ENCODE measurements around the gene CNN3.
"Not testable (repeated sequence)": the region's sequence is repeated elsewhere in the genome, so short reads cannot be mapped to it uniquely, and the experiment has no call there.

CNN3 gene

DNA sequence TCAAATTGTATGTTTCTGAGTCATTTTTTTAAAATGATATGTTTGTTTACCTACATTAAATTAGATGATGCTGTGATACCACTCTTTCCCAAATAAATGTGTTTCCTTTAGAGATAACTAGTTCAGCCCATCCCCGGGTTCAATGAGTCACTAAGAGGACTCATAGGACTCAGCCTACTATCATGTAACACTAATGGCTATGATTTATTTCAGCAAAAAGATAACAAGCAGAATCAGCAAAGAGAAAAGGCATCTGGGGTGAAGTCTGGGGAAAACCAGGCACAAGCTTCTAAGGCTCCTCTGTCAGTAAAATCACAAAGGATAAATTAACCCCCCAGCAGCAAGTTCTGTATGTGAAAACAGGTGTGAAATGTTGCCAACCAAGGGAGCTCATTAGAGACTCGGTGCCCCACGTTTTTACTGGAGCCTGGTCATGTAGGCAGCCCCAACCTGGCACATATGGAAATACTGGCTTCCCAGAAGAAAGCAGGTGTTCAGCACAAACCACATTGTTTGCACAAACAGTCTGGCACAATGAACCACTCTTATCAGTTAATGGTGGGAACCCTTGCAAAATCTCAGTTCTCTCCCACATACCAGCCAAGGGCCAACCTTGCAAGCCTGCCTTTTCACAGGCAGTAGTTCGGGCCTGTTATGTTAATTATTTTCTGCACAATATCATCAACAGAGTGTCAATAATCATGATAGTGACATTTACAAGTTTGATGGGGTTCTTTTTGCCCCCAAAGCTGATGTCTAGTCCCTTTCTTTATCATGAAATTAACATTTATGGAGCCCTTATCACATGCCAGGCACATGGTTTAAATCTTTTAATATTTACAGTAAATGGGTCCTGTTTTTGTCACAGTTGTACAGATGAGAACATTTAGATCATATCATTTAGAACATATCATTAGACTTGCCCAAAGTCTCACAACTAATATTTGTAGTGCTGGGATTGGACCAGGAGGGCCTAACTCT, 23.1 kb upstream of the CNN3 start:
- no peak for DNase-seq (ENCODE audit: low read depth in 3 of 3)

DNA sequence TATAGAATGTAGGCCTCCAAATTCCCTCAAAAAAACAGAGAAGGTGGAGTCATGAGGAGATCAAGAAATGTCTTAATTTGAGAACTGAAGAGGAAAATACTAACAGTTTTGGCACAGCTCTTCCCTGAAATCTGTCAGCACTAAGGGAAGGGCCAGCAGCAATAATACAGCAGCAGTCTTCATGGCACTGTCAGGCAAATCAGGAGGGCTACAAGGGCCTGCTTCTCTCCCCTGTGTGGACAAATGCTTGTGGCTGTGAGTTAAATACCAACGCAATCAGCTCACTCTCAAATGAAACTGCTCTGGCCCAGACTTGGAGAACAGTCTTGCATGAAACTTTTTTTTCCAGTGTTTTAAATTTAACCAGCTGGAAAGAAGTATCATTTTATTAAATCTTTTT, 20.5 kb upstream of the CNN3 start:
- no peak for DNase-seq (ENCODE audit: low read depth in 3 of 3)

DNA sequence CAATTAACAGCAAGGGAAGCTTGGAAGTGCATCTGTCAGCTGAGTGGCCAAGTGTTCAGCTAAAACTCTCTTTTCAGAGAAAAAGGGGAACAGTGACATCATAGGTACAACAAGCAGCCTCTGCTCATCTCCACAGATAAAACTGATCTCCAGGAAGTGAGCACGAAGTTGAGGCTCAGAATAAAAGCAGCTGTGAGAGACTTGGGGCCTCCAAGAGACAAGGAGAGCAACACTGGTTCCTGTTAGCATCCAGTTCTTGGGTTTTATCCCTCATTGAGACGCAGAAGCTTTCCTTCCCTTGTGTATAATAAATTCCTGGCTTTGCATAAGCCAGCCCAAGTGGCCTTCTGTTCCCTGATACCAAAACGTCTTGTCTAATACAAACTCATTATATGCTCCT, 20.0 kb upstream of the CNN3 start:
- no peak for DNase-seq (ENCODE audit: low read depth in 3 of 3)

DNA sequence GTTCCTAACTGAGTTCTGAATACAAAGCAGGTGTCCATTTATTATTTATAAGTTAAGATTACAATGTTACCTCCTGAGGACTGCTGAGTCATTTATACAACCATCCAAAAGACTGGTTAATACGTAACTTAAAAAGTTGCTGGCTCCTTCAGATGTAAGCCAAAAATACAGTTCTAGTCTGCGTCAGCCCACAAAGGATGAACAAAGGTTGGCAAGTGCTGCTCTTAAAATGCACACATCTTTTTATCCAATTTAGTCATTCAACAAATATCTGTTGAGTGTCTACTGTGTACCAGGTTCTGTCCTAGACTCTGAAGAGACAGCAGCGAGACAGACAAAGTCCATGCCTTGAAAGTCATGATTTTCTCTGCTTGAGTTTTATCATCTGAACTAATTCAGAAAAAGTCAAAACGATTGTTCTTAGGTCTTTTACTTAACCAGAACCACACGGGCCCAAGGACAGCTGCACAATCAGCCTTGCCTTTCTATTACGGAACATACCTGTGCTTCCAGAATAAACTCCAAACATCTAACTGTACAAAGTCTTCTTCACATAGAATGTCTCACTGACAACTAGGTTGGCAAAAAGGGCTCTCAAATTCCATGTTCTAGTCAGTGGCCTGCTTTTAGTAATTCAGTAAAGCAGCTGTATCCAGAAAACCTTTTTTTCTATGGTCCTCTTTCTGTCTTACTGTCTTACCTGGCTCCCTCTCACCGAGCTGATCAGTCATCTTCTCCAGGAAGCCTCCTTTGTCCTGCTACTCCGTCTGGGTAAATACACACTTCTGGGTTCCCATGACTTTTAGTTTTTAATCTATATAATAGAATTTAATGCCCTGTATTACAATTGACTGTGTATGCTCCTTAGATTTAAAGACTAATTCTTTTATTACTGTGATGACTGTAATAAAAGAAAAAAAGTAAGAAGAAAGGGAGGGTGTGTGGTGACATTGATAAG, 15.5 kb upstream of the CNN3 start:
- no peak for DNase-seq (ENCODE audit: low read depth in 3 of 3)

DNA sequence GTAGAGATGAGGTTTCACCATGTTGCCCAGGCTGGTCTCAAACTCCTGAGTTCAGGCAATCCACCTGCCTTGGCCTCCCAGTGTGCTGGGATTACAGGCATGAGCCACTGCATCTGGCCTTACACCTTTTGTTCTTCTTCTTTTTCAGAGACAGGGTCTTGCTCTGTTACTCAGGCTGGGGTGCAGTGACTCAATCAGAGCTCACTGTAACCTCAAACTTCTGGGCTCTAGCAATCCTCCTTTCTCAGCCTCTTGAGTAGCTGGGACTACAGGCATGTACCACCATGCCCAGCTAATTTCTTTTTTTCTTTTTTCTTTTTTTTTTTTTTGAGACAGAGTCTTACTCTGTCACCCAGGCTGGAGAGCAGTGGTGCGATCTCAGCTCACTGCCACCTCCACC, 14.6 kb upstream of the CNN3 start:
- not testable (repeated sequence) for DNase-seq (ENCODE audit: low read depth in 3 of 3)

DNA sequence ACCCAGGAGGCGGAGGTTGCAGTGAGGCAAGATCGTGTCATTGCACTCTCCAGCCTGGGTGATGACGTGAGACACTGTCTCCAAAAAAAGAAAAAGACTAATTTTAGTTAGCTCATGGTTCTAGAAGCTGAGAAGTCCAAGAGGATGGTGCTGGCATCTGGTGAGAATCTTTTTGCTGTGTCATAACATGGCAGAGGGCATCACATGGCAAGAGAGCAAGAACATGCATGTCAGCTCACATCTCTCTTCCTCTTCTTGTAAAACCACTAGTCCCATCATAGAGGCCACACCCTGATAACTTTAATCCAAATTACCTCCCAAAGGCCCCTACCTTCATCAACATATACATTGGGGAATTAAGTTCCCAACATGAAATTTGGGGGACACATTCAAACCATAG, 13.8 kb upstream of the CNN3 start:
- DNase-seq (ENCODE audit: low read depth in 3 of 3), result no peak

DNA sequence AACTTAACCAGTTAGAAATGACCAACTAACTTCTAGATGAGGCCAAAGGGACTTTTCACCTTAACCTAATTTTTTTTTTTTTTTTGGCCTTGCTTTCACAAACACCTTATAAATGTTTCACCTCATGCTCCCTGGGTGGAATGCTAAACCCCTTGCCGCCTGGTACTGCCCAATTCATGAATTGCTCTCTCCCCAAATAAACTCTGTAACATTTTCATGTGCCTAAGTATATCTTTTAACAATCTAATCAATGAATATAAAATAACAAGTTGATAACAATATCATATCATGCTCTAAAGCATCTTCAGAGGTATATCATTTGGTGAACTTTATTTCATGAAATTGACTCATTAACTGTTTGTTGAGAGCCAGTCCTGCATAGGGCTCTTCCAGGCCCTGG, 10.9 kb upstream of the CNN3 start:
- DNase-seq (ENCODE audit: low read depth in 3 of 3), result no peak

DNA sequence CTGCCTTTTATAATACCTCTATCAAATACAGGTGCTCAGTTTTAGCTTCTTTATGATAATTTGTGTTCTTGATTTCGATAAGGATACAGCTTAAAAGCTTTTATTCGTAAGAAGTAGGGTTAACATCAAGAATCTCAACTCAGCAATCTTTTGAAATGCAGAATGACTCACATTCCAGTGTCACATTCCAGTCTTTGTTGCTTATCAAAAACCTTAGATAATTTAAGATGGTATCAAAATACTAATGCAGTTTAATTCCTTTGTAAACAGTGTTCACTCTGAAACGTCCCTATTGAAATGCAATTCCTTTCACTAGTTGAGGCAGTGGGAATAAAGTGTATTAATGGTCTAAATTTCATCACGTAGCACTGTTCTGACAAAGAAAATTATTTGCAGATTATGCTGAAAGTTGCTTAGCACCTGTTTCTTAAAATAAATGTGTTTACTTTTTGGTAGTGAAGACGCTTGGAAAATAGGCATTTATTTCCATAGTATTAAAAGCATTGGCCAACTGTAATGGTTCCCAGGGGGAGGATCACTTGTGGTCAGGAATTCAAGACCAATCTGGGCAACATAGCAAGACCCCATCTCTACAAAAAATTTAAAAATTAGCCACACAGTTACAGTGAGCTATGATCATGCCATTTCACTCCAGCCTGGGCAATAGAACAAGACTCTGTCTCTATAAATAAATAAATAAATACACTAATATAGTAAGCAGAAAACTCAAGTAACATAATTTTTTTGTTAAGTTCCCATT, 10.1 kb upstream of the CNN3 start:
- no peak for DNase-seq (ENCODE audit: low read depth in 3 of 3)

DNA sequence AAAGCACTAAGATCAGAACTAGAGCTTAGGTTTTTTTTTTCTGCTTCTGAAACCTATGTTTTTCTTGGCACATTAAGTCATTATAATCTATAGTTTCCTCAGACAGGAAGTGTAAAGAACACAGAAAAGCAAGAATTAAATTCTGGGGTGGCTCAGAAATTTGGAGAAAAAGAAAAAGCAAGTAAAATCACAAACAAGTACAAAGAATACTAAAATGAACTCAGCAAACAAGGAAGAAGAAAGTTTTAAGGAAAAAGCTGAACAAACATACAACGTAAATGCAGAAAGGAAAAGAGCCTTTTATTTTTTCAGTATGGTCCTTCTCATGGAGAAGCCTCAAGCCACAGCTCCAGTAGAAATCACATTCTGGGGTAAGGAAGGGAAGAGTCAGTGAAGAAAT, 8.6 kb upstream of the CNN3 start:
- no peak for DNase-seq (ENCODE audit: low read depth in 3 of 3)

DNA sequence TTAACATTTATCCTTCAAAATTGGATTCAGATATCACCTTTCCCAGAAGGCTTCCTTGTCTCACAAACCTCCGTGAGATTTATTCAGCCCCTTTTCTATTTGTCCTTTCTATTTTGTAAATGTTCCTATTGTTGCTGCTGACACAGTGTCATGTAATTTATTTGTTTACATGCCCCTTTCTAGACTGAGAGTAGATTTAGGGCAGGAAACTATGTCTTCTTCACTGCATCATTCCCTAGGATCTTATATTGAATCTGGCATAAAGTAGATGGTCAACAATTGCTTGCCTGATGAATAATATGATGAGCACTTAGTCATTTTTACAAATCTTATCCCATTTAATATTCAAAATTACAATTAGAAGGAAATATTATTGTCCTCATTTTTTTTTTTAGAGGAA, 8.1 kb upstream of the CNN3 start:
- no peak for DNase-seq (ENCODE audit: low read depth in 3 of 3)

DNA sequence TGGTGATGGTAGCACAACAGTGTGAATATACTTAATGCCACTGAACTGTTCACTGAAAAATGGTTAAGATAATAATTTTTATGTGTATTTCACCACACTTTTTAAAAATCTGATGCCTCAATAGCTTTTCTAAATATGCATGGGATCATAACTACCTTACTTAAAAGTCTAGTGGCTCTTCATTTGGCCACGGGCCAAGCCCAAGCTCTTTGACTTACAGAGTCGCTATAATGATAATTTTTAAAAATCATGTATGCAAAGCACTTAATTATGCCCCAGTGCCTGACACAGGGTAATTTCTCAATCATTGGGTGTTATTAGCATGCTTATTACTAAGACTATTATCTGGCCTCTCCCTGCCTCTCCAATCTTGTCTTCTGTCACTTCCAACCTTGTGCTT, 7.6 kb upstream of the CNN3 start:
- no peak for DNase-seq (ENCODE audit: low read depth in 3 of 3)

DNA sequence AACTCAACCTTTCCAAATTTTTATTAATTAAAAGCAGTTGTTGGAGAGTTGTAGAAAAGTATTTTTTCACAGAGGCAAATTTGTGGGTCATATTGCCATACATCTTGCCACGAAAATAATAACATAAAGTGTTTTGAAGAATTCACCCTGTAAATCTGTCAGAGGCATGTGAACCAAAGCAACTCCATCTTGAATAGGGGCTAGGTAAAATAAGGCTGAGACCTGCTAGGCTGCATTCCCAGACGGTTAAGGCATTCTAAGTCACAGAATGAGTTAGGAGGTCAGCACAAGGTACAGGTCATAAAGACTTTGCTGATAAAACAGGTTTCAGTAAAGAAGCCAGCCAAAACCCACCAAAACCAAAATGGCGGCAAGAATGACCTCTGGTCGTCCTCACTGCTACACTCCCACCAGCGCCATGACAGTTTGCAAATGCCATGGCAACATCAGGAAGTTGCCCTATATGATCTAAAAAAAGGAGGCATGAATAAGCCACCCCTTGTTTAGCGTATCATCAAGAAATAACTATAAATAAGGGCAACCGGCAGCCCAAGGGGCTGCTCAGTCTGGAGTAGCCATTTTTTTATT, 4.4 kb upstream of the CNN3 start:
- no peak for DNase-seq (ENCODE audit: low read depth in 3 of 3)

DNA sequence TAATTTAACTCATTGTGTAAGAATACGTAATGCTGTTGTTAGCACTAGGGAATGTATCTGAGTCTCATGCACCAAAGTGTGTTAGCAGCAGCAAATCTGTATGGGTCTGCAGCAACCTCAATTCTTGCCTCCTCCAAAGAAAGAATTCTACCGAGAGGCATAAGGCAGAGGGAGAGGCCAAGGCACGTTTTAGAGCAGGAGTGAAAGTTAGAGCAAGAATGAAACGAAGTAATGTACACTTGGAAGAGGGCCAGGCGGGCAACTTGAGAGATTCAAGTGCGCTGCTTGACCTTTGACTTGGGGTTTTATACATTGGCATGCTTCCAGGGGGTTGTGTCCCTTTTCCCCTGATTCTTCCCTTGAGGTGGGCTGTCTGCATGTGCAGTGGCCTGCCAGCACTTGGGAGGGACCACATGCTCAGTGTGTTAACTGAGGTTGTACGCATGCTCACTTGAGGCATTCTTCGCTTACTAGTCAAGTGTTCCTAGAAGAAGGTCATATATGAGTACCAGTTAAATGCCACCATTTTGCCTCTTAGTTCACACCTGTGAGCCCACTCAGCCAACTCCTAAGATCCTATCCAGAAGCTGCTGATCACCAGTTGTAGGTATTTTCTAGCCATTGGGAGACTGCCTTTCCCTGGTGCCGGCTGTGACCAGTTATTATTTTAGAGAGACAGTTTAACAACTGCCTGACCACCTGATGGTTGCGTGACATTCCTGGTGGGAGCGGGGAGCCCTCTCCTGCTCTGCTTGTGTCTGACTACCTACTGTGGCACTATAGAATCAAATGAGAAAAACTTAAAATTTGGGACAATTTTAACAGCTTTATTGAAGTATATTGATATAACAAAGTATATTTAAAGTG, 2.7 kb upstream of the CNN3 start:
- no peak for DNase-seq (ENCODE audit: low read depth in 3 of 3)

DNA sequence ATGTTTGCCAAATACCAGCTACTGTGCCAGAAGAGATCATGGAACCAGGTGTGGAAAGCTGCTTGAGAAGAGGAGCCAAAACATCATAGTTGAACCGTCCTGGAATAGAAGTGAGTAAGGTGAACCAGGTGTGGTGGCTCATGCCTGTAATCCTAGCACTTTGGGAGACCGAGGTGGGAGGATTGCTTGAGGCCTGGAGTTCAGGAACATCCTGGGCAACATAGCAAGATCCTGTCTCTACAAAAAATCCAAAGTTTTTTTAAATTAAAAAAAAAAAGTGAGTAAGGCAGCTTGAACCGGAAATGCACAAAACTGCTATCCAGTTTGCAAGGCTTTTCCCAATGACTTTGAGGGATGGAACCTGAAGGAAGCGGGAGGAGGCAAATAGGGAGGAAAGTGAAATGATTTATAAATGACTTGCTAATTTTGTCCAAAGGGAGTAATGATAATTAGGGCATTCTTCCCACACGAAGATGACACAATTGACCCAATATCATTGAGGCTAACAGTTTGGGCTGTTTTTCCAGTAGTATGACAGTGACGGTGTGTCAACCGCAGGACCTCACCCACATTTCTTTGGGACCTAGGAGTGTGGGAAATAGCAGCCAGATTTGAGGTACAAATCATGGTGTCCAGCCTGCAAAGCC, 1.5 kb upstream of the CNN3 start:
- no peak for DNase-seq (ENCODE audit: low read depth in 3 of 3)

DNA sequence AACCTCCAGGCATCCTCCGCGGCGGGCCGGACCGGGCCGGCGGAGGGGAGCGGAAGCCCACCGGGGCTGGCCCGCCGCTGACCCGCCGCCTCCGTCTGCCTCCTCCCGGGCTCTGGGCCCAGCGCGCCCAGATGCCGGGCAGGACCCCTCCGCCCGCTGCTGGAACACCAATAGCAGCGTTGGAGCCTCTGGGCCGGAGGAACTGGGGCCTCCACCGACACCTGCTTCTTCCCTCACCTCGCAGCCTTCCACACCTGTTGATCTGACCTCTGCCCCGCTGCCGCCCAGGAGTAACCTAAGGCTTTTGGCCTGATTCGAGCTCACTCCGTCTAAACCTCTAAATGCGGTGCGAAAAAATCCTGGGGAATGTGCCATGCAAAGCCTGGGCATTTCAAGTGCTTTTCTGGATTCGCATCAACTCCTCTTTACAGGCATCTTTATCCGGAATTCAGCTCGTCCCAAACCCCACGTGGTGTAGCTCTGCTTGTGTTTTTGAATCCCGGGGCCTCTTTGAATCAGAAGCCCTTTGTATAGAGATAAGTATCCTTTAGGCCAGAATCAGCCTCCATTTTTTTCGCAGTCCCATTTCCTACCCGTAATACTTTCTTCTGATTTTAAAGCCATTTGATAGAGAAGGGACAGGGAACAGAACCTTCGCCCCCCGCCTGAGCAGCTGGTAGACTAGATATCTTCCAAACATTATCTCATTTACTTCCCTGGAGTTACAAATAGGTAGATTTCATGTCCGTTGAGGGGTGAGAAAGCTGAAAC, 680 bp upstream of the CNN3 start:
- no peak for DNase-seq (ENCODE audit: low read depth in 3 of 3)

DNA sequence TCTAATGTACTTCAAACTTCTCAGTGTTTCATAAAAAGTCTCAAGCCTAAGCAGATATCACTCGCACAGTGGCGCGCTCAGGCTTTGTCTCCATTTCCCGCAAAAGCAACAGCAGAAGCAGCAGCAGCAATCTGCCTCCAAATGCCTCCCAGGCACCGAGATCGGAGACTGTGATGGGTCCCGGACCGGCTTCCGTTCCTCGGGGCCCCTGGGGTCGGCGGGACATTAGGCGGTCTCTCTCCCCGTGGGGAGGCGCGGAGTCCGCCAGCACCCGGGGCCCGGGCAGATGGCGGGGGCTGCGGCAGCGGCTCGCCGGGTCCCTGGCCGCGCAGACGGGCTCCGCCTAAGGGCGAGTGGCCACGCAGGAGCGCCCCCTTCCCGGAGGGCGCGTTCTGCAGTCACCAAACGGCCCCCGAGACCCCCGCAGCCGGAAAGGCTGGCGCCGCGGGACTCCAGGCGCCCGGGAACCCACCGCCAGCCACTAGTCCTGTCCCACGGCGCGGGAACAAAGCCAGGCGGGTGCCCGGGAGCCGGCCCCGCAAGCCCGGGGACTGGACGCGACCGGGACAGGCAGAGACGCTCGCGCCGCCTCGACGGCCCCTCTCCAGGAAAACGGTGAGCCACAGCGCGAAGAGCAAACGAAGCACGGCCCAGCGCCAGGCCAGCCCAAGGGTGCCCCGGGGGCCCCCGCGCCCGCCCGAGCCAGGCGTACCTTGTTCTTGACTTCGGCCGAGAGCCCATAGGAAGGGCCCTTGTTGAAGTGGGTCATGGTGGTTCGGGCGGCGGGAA, 590 bp downstream of the CNN3 start:
- peak in 2 of 3 experiments; percentile 1 to 11 for DNase-seq (ENCODE audit: low read depth in 3 of 3)

DNA sequence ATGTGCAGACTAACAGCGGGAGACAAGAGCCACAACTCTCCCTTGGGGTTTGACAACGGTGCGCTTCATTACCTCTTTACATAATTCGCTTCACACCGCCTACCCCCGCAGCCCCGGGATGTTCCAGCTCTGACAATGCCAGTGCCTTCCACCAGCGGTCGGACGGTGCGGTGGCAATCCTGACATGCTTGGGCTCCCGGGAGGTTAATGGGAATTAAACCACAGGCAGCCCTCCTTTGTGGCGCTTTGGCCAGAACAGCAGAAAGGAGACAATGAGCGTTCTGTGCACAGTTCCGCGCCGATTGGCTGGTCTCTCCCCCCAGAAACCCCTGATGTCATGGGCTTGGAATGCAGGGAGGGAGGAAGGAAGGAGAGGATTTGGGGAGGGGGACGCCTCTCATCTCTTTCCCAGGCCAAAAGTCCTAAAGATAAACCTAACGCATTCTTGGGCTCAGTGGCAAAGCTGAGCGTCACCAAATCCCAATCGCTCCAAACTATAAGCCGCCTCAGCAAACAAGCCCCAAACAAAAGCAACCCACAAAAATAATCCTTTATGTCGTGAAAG, 1.3 kb downstream of the CNN3 start:
- no peak for DNase-seq (ENCODE audit: low read depth in 3 of 3)

DNA sequence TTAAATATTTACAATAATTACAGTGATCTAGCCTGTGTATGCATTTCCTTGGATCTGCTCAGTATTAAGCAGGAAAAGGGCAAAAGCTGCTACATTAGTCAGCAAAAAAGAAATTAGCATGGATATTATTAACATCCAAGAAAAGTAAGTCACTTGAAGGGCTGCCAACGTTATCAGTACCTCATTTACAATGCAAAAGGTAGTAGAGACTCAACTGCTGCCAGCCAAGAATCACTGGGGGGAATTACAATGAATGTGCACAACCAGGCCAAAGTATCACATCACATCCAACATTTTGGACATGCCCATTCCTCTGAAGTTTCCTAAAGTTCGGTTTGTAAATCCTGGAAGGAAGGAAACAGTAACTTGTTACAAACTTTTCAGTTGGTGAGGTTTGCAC, 1.9 kb downstream of the CNN3 start:
- no peak for DNase-seq (ENCODE audit: low read depth in 3 of 3)

All from stimulated activated CD4-positive, alpha-beta T cell treated with anti-CD3 and anti-CD28 coated beads, TNF-alpha, amount 100 ng/mL, for 4 hours (primary cell).